Urinary bladder (tissue), 4 donors: ENCODE results near the gene AZU1. TPM values are rescaled to one million over a fixed set of nuclear protein-coding genes. Genes with fewer than 3 reads are reported as not detected.
"Not testable (repeated sequence)": the region's sequence is repeated elsewhere in the genome, so short reads cannot be mapped to it uniquely, and the experiment has no call there.

ENCODE experiments used
- DNase-seq: peaks from one replicate; pipeline ENCODE4 v3.0.0-alpha.2; 2015; ENCODE audit errors: extremely low spot score
- H3K27ac ChIP-seq: one replicate; pipeline ENCODE4 v1.5.1; 2013; ENCODE audit warnings: low read depth, mild to moderate bottlenecking, moderate library complexity
- H3K36me3 ChIP-seq: one replicate; pipeline ENCODE4 v1.6.1; 2013; ENCODE audit warnings: mild to moderate bottlenecking, moderate library complexity; ENCODE audit not compliant: insufficient read depth
- H3K4me1 ChIP-seq: one replicate; pipeline ENCODE4 v1.6.1; 2013; ENCODE audit warnings: mild to moderate bottlenecking, moderate library complexity; ENCODE audit not compliant: insufficient read depth
- H3K4me3 ChIP-seq: one replicate; pipeline ENCODE4 v1.5.1; 2013; ENCODE audit warnings: low read depth, low read length
- WGBS: extraction: QIAGEN DNeasy Blood & Tissue Kit; methylation state at CpG from one replicate; pipeline ENCODE4 v1.1.7; 2013; 5-methylcytosine and 5-hydroxymethylcytosine counted together
- polyA plus RNA-seq: library from polyadenylated mRNA; stranded (reverse); fragments of 200-250 nt; gene quantifications from one replicate; pipeline ENCODE4 v1.2.3, GENCODE V29; 2013
- total RNA-seq: library from RNA; depleted of rRNA; stranded (reverse); fragments of >200 nt; gene quantifications from one replicate; pipeline ENCODE4 v1.2.3, GENCODE V29; 2014
- donor health status: healthy with polysubstance abuse.
- donor health status: healthy.

Gene AZU1
- total and polyA plus RNA-seq, 2 donors: 0.15 TPM; not detected in 1

DNA sequence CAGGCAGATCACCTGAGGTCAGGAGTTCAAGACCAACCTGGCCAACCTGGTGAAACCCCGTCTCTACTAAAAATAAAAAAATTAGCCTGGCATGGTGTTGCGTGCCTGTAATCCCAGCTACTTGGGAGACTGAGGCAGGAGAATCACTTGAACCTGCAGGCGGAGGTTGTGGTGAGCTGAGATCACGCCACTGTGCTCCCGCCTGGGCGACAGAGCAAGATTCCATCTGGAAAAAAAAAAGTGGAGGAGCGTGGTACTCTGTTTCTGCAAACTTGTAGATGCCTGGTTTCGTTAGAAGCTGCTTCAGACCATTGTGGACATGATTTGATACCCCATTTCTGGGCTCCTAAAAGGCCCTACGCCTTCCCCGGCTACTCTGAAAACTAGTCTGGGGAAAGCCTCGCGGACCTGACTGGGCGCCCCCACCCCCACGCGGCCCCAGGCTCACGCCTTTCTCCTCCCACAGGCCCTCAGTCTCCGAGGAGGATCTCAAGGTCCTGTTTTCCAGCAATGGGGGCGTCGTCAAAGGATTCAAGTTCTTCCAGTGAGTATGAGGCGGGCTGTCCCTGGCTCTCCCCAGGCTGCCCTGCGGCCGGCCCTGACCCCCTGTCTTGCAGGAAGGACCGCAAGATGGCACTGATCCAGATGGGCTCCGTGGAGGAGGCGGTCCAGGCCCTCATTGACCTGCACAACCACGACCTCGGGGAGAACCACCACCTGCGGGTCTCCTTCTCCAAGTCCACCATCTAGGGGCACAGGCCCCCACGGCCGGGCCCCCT lies 17.4 kb upstream of the AZU1 start:
- 80% methylated on average over 30 of the region's 30 CpGs for WGBS

DNA sequence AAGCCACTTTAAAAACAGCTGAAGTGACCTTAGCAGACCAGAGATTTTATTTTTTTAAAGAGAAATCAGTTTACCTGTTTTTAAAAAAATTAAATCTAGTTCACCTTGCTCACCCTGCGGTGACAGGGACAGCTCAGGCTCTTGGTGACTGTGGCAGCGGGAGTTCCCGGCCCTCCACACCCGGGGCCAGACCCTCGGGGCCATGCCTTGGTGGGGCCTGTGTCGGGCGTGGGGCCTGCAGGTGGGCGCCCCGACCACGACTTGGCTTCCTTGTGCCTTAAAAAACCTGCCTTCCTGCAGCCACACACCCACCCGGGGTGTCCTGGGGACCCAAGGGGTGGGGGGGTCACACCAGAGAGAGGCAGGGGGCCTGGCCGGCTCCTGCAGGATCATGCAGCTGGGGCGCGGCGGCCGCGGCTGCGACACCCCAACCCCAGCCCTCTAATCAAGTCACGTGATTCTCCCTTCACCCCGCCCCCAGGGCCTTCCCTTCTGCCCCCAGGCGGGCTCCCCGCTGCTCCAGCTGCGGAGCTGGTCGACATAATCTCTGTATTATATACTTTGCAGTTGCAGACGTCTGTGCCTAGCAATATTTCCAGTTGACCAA lies 16.7 kb upstream of the AZU1 start:
- DNase-seq: no peak

More for the DNA sequence above, 17.4 kb upstream of the AZU1 start:
- Histone ChIP-seq H3K4me1 (no peaks in the 10 kb centered on the region), H3K36me3 (peaks cover 14% of the 10 kb centered on the region), H3K4me3 (no peak overlapping the region), H3K27ac (no peak overlapping the region)
- DNase-seq: no peak

DNA sequence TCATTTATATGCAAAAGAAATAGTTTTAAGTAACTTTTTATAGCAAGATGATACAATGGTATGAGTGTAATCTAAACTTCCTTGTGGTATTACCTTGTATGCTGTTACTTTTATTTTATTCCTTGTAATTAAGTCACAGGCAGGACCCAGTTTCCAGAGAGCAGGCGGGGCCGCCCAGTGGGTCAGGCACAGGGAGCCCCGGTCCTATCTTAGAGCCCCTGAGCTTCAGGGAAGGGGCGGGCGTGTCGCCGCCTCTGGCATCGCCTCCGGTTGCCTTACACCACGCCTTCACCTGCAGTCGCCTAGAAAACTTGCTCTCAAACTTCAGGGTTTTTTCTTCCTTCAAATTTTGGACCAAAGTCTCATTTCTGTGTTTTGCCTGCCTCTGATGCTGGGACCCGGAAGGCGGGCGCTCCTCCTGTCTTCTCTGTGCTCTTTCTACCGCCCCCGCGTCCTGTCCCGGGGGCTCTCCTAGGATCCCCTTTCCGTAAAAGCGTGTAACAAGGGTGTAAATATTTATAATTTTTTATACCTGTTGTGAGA lies 16.1 kb upstream of the AZU1 start:
- H3K4me1 ChIP-seq: no peaks in the 10 kb centered on the region
- H3K27ac ChIP-seq: no peak overlapping the region
- H3K4me3 ChIP-seq: no peak overlapping the region
- H3K36me3 ChIP-seq: peaks cover 8% of the 10 kb centered on the region
- DNase-seq: no peak
- WGBS: 91% methylated on average over 20 of the region's 20 CpGs

More for the DNA sequence above, 16.7 kb upstream of the AZU1 start:
- Histone ChIP-seq H3K4me1 (no peaks in the 10 kb centered on the region), H3K36me3 (peaks cover 8% of the 10 kb centered on the region), H3K4me3 (no peak overlapping the region), H3K27ac (no peak overlapping the region)
- WGBS: 79% methylated on average over 25 of the region's 25 CpGs

DNA sequence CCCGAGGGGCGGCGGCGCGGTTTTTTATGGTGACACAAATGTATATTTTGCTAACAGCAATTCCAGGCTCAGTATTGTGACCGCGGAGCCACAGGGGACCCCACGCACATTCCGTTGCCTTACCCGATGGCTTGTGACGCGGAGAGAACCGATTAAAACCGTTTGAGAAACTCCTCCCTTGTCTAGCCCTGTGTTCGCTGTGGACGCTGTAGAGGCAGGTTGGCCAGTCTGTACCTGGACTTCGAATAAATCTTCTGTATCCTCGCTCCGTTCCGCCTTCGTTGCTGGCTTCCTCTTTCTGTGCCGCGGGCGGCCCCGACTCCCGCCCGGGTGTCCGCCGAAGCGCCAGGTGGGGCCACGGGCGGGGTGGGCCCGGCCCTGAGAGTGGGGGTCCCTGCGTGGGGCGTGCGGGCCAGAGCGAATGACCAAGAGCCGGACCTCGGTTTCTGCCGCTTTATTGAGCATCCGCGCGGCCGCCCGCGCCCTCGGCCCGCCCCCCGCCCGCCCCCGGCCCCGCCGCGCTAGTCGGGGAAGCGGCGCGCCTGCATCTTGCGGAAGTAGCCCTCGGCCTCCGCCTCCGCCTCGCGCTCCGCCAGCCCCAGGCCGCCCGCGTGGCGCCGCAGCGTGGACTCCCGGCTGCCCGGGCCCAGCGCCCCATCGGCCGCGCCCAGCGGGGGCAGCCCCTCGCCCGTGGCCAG lies 15.4 kb upstream of the AZU1 start:
- no peaks in the 10 kb centered on the region for H3K4me1 ChIP-seq
- no peak overlapping the region for H3K4me3 ChIP-seq
- H3K27ac ChIP-seq: no peak overlapping the region
- DNase-seq: no peak
- peaks cover 8% of the 10 kb centered on the region for H3K36me3 ChIP-seq
- WGBS: 85% methylated on average over 80 of the region's 80 CpGs

DNA sequence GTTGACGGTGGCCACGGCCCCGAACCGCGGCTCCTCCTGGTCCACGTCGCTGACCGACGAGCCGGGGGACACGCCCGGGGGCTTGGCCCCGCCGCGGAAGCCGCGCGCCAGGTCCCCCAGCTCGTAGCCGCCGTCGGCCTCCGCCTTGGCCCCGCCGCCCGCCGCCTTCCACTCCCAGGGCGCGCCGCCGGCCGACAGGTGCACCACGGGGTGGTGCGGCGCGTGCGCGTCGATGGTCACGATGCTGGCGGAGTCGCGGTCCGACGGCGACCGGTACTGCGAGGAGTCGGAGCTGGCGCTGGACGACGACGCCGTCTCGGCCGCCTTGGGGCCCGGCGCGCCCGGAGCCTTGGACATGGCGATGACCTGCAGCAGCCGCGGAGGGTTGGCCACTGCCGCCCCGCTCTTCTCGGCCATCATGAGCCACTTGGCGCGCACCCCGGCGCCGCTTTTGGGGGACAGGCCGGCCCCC lies 14.9 kb upstream of the AZU1 start:
- no peaks in the 10 kb centered on the region for H3K4me1 ChIP-seq
- H3K4me3 ChIP-seq: no peak overlapping the region
- no peak overlapping the region for H3K27ac ChIP-seq
- peaks cover 6% of the 10 kb centered on the region for H3K36me3 ChIP-seq
- no peak for DNase-seq
- WGBS: 89% methylated on average over 72 of the region's 72 CpGs

DNA sequence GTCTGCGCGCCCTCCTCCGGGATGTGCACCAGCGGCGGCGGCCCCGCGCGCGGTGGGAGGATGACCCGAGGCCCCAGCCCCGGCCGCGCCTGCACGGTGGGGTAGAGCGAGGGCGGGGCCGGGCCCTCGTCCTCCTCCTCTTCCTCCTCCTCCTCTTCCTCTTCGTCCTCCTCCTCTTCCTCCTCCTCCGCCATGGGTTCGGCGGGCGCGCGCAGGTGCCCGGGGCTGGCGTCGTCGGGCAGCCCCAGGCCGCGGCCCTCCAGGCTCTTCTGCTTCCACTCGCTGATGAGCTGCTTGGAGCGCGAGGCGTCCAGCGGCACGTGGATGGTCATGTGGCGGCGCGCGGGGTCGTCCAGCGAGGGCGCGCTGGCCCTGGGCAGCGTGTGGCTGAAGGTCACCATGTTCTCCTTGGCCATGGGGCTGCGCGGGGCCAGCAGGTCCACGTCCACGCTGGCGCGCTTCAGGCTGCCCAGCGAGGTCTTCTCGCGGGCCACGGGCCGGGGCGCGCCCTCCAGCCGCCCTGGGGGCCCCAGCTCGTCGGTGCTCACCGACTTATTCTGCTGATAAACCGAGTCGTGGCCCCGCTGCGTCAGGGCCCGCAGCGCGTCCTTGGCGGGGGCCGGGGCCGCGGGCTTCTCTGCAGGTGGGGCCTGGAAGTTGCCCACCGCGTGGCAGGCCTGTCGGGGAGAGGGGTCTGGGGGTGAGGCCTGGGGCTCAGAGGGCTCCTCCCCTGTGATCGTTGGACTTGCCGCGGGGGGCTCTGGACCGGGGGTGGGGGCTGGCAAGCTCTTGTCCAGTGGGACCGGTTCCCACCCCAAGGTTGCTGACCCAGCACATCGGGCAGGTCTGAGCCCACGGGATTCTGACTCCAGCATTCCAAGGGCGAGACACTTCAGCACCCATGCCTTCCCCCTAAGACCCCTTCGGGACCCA lies 14.2 kb upstream of the AZU1 start:
- peaks cover 4% of the 10 kb centered on the region for H3K36me3 ChIP-seq
- H3K4me1 ChIP-seq: no peaks in the 10 kb centered on the region
- WGBS: 92% methylated on average over 87 of the region's 87 CpGs
- DNase-seq: no peak
- no peak overlapping the region for H3K27ac ChIP-seq
- H3K4me3 ChIP-seq: no peak overlapping the region

DNA sequence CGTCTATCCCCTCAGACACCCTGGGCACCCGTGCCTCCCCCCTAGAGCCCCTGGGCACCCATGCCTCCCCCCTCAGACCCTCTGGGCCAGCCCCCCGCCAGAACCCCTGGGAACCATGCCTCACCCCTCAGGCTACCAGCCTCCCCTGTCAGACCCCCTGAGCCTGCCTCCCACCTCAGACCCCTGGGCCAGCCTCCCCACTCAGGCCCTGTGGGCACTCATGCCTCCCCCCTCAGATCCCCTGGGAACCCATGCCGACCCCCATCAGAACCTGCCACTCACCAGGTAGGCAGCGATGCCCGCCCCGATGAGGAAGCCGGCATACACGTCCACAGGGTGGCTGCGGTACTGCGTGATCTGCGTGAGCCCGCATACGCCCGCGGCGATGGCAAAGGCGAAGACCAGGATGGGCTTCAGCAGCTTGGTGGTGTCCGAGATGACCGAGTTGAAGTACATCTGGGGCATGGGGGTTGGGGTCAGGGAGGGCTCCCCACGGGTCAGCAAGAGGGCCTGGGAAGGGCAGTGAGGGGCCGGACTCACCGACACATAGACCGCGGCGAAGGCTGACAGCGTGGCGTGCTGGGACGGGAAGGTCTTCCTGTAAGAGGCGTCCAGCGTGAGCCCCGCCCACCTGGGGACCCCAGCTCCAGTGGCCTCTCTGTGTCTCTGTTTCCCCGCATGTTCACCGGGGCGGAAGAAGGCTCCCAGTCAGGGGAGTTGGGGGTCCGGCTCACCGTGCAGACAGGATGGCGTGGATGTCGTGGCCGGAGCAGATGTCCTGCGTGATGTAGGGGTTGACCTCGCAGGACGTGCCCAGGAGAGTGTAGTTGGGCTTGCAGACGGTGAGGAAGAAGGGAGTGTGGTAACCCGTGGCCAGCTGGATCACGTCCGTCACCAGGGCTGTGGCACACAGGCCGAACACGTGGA lies 13.2 kb upstream of the AZU1 start:
- no peak for DNase-seq
- 86% methylated on average over 49 of the region's 49 CpGs for WGBS
- no peaks in the 10 kb centered on the region for H3K4me1 ChIP-seq
- H3K27ac ChIP-seq: no peak overlapping the region
- no peak overlapping the region for H3K4me3 ChIP-seq
- peaks cover 4% of the 10 kb centered on the region for H3K36me3 ChIP-seq

DNA sequence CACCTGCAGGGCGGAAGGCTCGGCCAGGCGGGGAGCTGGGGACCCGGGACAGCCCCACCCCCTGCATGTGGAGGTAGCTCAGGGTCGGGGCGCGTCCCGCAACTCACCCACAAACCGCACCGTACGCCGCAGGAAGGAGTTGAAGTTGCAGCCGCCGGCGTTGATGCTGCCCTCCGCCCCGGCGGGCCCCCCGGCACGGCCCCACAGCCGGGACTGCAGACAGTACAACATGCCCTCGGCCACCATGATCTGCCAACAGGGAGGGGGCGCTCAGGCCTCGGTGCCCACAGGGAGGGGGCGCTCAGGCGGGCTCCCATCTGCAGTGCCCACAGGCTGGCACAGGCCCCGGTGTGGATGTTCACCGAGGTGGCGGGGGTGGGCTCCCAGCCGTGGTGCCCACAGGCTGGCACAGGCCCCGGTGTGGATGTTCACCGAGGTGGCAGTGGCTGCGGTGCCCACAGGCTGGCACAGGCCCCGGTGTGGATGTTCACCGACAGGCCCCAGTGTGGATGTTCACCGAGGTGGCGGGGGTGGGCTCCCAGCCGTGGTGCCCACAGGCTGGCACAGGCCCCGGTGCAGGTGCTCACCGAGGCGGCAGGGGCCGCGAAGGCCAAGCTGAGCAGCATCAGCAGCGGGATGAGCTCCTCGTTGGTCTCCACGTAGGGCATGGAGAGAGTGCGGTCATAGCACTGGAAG lies 12.4 kb upstream of the AZU1 start:
- no peak for DNase-seq
- H3K4me3 ChIP-seq: no peak overlapping the region
- H3K27ac ChIP-seq: no peak overlapping the region
- H3K36me3 ChIP-seq: peaks cover 1% of the 10 kb centered on the region
- WGBS: 92% methylated on average over 47 of the region's 47 CpGs
- no peaks in the 10 kb centered on the region for H3K4me1 ChIP-seq

DNA sequence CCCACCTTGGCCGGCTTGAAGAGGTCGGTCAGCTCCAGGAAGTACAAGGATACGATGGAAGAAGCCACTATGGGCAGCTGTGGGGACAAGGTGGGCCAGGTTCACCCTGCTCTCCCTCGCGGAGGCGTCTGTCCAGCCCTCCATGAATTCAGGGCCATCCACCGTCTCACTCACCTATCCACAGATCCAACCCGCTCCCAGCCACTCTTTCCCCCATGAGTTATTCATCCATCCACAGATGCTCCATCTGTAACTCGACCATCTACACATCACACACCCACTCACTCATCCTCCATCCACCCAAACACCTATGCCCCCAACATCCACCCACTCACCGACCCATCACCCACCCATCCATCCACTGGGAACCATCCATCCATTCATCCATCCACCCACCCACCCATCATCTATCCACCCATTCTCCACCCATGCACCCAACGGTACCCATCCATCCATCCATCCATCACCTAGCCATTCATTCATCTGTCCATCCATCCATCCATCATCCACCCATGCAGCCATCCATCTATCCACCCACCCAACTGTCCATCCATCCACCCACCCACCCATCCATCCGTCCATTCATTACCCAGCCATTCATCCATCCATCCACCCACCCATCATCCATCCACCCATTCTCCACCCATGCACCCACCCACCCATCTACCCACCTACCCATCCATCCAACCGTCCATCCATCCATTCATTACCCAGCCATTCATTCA lies 11.7 kb upstream of the AZU1 start:
- WGBS: 91% methylated on average over 13 of the region's 13 CpGs
- DNase-seq: no peak
- no peaks in the 10 kb centered on the region for H3K36me3 ChIP-seq
- no peak overlapping the region for H3K4me3 ChIP-seq
- H3K27ac ChIP-seq: no peak overlapping the region
- no peaks in the 10 kb centered on the region for H3K4me1 ChIP-seq

DNA sequence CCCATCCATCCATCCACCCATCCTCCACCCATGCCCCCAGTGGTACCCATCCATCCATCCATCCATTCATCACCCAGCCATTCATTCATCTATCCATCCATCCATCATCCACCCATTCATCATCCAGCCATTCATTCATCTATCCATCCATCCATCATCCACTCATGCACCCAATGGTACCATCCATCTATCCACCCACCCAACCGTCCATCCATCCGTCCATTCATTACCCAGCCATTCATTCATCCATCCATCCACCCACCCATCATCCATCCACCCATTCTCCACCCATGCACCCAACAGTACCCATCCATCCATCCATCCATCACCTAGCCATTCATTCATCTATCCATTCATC lies 11.2 kb upstream of the AZU1 start:
- Histone ChIP-seq H3K4me3 (no peak overlapping the region), H3K27ac (no peak overlapping the region), H3K36me3 (no peaks in the 10 kb centered on the region), H3K4me1 (no peaks in the 10 kb centered on the region)
- 91% methylated on average over 2 of the region's 2 CpGs for WGBS
- DNase-seq: no peak

DNA sequence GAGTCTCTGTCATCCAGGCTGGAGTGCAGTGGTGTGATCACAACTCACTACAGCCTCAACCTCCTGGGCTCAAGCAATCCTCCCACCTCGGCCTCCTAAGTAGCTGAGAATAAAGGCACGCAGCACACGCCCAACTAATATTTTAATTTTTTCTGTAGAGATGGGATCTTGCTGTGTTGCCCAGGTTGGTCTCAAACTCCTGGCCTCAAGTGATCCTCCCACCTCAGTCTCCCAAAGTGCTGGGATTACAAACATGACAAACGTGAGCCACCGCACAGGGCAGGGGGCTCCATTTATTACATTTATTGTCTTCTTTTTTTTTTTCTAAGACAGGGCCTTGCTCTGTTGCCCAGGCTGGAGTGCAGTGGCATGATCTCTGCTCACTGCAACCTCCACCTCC lies 7.4 kb upstream of the AZU1 start:
- WGBS: 88% methylated on average over 5 of the region's 5 CpGs
- not testable (repeated sequence) for DNase-seq

More for the DNA sequence above, 7.4 kb upstream of the AZU1 start:
- H3K27ac ChIP-seq, H3K4me1 ChIP-seq, H3K4me3 ChIP-seq, H3K36me3 ChIP-seq: not testable (repeated sequence)
